HEK293T (cell line): ENCODE data around the gene C19orf25.

Experiments used
- CTCF ChIA-PET: fragments of 350-600 bp; formaldehyde crosslinking; extraction: SDS; loops from one replicate; lab custom pipeline; 2021; ENCODE audit warnings: antibody characterized with exemption, inconsistent platforms; lab: Yijun Ruan, JAX
- POLR2A ChIA-PET: fragments of 350-600 bp; formaldehyde crosslinking; extraction: SDS; loops from one replicate; lab custom pipeline; 2020; ENCODE audit warnings: antibody characterized with exemption, inconsistent platforms; lab: Yijun Ruan, JAX
- DNase-seq: peaks from one replicate; pipeline ENCODE4 v3.0.0; 2012; ENCODE audit warnings: mixed read lengths; ENCODE audit errors: extremely low spot score
- ARNT ChIP-seq: fragments of 450-650 bp; IDR thresholded peaks from 2 replicates; pipeline ENCODE4 v1.6.1; 2017; ENCODE audit warnings: mild to moderate bottlenecking
- BHLHE40 ChIP-seq: fragments of 450-650 bp; IDR thresholded peaks from 2 replicates; pipeline ENCODE4 v1.6.1; 2016; ENCODE audit warnings: mild to moderate bottlenecking, moderate library complexity, borderline replicate concordance
- CTBP1 ChIP-seq: fragments of 450-650 bp; IDR thresholded peaks from 2 replicates; pipeline ENCODE4 v1.6.1; 2016; ENCODE audit warnings: borderline replicate concordance
- ELF4 ChIP-seq: fragments of 450-650 bp; IDR thresholded peaks from 2 replicates; pipeline ENCODE4 v1.6.1; 2017; ENCODE audit warnings: antibody characterized with exemption
- FOXA1 ChIP-seq: fragments of 450-650 bp; IDR thresholded peaks from 2 replicates; pipeline ENCODE4 v1.6.1; 2016; ENCODE audit warnings: mild to moderate bottlenecking
- FOXK2 ChIP-seq: fragments of 450-650 bp; IDR thresholded peaks from 2 replicates; pipeline ENCODE4 v1.6.1; 2016; ENCODE audit warnings: mild to moderate bottlenecking
- FOXM1 ChIP-seq: fragments of 450-650 bp; IDR thresholded peaks from 2 replicates; pipeline ENCODE4 v1.6.1; 2017; ENCODE audit warnings: mild to moderate bottlenecking, borderline replicate concordance
- HDGF ChIP-seq: fragments of 450-650 bp; IDR thresholded peaks from 2 replicates; pipeline ENCODE4 v1.6.1; 2017; ENCODE audit warnings: antibody characterized with exemption, borderline replicate concordance
- L3MBTL2 ChIP-seq: fragments of 450-650 bp; conservative IDR thresholded peaks from 2 replicates; pipeline ENCODE4 v1.6.1; 2016; ENCODE audit warnings: mild to moderate bottlenecking
- LEF1 ChIP-seq: fragments of 450-650 bp; IDR thresholded peaks from 2 replicates; pipeline ENCODE4 v1.6.1; 2017; ENCODE audit warnings: mild to moderate bottlenecking, borderline replicate concordance
- NFRKB ChIP-seq: fragments of 450-650 bp; IDR thresholded peaks from 2 replicates; pipeline ENCODE4 v1.6.1; 2016; ENCODE audit warnings: mild to moderate bottlenecking, moderate library complexity
- SP1 ChIP-seq: fragments of 450-650 bp; IDR thresholded peaks from 2 replicates; pipeline ENCODE4 v1.6.1; 2017
- SUZ12 ChIP-seq: fragments of 450-650 bp; IDR thresholded peaks from 2 replicates; pipeline ENCODE4 v1.6.1; 2016; ENCODE audit warnings: mild to moderate bottlenecking
- TARDBP ChIP-seq: fragments of 450-650 bp; IDR thresholded peaks from 2 replicates; pipeline ENCODE4 v1.6.1; 2016
- ZNF384 ChIP-seq: fragments of 450-650 bp; IDR thresholded peaks from 2 replicates; pipeline ENCODE4 v1.6.1; 2016
- TF ChIP-seq, protein P1 (sequence below): fragments of 450-650 bp; IDR thresholded peaks from 2 replicates; pipeline ENCODE4 v1.6.1; 2016

C19orf25 gene

DNA sequence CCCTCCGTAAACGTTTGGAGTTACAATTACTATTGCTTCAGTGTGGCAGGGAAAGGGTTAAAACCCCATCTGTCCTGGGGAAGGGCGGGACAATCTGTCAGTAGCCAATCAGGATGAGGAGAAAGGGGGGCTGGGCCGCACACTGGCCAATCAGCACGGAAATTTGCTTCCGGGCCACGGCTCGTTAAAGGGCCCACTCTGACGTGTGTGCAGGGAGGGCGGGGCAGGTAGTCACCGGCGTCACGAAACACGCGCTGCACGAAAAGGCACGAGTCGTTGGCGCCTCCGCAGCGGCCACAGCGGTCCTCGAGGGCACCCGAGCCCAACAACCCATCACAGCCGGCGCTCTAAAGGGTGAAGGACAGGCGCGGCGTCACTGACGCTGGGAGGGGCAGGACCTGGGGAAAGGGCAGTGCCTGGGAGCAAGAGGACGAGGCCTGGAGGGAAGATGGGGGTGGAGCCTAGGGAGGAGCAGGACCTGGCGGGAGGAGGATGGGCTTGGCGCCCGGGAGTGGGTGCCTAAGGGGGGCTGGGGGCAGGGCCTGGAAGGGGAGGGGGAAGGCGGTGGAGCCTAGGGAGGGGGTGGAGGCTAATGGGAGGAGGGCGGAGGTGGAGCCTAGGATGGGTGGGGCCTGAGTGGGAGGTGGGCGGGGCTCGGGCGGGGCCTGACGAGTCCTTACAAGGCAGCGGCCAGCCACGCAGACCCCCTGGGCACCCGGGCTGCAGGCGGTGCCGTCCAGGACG, 28.9 kb upstream of the C19orf25 start:
- TF ChIP-seq BHLHE40: no peak
- TF ChIP-seq ARNT: no peak
- TF ChIP-seq SUZ12: no peak
- TF ChIP-seq ELF4: no peak; the same call in none of the 2 replicates
- TF ChIP-seq FOXA1: no peak
- TF ChIP-seq SP1: no peak
- no peak for TF ChIP-seq LEF1
- no peak for TF ChIP-seq NFRKB
- no peak for TF ChIP-seq CTBP1
- no peak for TF ChIP-seq TARDBP
- no peak for TF ChIP-seq ZNF384
- peak; percentile 96 for TF ChIP-seq L3MBTL2
- TF ChIP-seq FOXK2: no peak
- peak; percentile 56; the same call in 1 of the 2 replicates for TF ChIP-seq HDGF
- TF ChIP-seq, protein P1, sequence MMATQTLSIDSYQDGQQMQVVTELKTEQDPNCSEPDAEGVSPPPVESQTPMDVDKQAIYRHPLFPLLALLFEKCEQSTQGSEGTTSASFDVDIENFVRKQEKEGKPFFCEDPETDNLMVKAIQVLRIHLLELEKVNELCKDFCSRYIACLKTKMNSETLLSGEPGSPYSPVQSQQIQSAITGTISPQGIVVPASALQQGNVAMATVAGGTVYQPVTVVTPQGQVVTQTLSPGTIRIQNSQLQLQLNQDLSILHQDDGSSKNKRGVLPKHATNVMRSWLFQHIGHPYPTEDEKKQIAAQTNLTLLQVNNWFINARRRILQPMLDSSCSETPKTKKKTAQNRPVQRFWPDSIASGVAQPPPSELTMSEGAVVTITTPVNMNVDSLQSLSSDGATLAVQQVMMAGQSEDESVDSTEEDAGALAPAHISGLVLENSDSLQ: peak; percentile 80
- peak; percentile 94 for TF ChIP-seq FOXM1
- ChIA-PET CTCF (no interaction called here), POLR2A (no interaction called here)
- DNase-seq: peak; percentile 97

DNA sequence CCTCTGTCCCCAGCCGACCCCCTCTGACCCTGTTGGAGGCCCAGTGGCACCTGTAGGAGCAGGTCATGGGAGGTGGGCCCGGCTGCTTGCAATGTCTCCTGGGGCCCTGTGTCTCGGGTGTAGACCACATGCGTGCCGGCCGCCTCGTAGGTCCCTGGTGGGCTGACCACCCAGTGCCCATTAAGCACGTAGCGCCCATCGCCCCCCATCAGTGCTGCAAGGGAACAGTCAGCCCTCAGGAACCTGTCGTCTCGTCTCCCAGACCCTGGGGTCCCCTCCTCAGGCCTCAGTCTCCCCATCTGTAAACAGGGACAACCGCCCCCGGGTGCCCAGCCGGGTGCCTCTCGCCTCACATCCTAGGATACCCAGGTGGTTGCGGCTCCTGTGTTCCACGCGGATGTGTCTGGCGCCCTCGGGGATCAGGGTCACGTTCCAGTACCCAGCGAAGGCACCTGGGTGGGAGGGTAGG, 28.2 kb upstream of the C19orf25 start:
- TF ChIP-seq L3MBTL2 (no peak), HDGF (0 out of 2 replicates have a peak, but pooled peaks have one; percentile 43), LEF1 (no peak), NFRKB (no peak), BHLHE40 (no peak), ARNT (no peak)
- no peak for DNase-seq
- ChIA-PET CTCF (no interaction called here), POLR2A (interaction anchor here (1.2 kb wide), 1 partner anchor 84 kb away, joined by 3 read pairs; no protein-coding TSS in a partner anchor)

DNA sequence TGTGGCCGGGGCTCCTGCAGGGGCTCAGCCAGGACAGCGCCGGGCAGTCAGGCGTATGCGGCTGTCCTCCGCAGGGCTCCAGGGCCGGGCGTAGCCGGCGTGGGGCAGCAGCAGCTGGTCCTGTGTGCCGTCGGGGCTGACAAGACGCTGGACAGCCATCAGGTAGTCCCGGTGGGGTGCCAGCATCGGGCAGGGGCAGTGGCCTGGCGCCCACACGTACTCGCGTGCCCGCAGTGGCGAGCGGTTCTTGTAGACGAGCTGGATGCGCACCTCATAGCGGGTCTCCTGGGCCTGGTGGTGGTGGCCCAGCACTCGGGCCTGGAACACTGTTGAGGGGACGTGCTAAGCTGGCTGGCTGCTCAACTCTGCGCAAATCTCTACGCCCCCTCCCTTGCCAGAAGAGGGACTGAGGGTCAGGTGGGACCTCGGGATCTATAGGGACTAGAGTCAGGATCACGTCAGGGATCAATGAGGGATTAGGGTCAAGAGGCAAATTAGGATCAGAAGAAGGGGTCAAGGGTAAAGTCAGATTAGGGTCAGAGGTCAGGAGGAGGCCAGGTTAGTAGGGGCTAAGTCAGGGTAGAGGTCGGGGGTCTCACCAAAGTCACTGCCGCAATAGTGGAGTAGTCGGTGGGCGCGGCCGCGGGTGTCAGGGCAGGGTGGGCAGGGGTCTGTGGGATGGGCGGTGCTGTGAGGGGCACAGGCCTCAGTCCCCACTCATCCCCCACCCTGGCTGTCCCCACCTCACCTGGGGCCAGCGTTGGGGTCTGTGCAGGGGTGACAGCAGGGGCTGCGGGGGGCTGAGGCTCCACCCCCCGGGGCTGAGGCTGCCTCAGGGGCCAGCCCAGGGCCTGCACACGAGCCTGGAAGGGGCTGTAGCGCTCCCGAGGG, 27.2 kb upstream of the C19orf25 start:
- POLR2A ChIA-PET: interaction anchor here (1.0 to 1.2 kb wide), 2 partner anchors 13 to 85 kb away, joined by 3 to 4 read pairs; no protein-coding TSS in a partner anchor
- no peak for TF ChIP-seq SUZ12
- TF ChIP-seq SP1: no peak
- TF ChIP-seq BHLHE40: no peak
- no peak for TF ChIP-seq ZNF384
- DNase-seq: no peak
- CTCF ChIA-PET: interaction anchor here (0.9 kb wide), 1 partner anchor 582 kb away, joined by 4 read pairs; no protein-coding TSS in a partner anchor

DNA sequence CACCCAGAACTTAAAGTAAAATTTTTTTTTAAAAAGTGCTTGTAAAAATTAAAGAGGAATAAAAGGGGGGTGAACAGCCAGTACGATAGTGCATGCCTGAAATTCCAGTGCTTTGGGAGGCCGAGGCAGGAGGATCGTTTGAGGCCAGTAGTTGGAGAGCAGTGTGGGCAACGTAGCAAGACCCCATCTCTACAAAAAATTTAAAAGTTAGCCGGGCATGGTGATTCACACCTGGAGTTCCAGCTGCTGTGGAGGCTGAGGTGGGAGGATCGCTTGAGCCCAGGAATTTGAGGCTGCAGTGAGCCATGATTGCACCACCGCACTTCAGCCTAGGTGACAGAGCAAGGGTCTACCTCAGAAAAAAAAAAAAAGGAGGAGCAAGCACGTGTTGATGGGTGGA, 26.0 kb upstream of the C19orf25 start:
- POLR2A ChIA-PET: interaction anchor here (1.0 kb wide), 1 partner anchor 12 kb away, joined by 4 read pairs; no protein-coding TSS in a partner anchor
- CTCF ChIA-PET: interaction anchor here (0.6 to 0.9 kb wide), 2 partner anchors 192 to 580 kb away, joined by 3 to 4 read pairs; no protein-coding TSS in a partner anchor
- TF ChIP-seq L3MBTL2: no peak
- no peak for TF ChIP-seq SP1
- no peak for DNase-seq

DNA sequence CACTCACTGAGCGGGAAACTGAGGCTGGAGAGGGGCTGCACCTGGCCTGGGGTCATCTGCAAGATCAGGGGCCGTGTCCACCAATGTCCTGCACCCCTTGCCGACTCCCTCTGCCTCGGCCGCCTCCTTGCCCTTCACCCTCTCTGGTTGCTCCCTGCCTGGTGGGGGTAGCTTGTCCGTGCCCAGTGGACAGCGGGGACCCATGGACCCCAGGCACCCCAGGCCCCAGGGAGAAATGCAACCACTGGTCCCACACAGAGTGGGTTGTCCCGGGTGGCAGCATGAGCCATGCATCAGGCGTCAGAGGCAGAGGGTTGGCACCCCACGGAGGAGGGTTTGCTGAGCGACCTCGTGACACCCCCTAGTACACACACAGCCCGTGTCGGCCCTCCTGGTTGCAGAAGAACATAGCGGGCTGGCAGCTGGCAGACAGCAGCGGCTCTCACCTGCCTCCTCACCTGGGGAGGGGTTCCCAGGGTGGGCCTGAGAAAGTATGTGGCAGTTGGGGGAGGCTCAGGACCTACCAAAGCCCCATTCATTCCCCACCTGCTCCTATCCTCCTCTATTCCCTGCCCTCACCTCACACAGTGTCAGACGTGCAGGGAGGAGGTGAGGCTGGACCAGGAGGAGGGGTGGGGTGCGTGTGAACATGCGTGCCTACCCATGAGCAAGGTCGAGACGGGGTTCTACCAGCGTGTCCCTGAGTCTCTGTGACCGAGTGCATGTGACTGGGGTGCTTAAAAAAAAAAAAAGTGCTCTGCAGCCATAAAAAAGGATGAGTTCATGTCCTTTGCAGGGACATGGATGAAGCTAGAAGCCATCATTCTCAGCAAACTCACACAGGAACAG, 25.1 kb upstream of the C19orf25 start:
- ChIA-PET CTCF (interaction anchor here (0.6 to 1.0 kb wide), 2 partner anchors 13 to 193 kb away, joined by 3 to 4 read pairs; partner anchors contain the start of gene REEP6), POLR2A (no interaction called here)
- no peak for DNase-seq
- TF ChIP-seq FOXM1: no peak
- no peak for TF ChIP-seq ARNT
- TF ChIP-seq SUZ12: no peak
- no peak for TF ChIP-seq BHLHE40
- TF ChIP-seq FOXK2: no peak
- TF ChIP-seq TARDBP: no peak
- no peak for TF ChIP-seq NFRKB
- TF ChIP-seq SP1: no peak
- TF ChIP-seq ELF4: no peak
- no peak for TF ChIP-seq ZNF384
- no peak for TF ChIP-seq CTBP1

DNA sequence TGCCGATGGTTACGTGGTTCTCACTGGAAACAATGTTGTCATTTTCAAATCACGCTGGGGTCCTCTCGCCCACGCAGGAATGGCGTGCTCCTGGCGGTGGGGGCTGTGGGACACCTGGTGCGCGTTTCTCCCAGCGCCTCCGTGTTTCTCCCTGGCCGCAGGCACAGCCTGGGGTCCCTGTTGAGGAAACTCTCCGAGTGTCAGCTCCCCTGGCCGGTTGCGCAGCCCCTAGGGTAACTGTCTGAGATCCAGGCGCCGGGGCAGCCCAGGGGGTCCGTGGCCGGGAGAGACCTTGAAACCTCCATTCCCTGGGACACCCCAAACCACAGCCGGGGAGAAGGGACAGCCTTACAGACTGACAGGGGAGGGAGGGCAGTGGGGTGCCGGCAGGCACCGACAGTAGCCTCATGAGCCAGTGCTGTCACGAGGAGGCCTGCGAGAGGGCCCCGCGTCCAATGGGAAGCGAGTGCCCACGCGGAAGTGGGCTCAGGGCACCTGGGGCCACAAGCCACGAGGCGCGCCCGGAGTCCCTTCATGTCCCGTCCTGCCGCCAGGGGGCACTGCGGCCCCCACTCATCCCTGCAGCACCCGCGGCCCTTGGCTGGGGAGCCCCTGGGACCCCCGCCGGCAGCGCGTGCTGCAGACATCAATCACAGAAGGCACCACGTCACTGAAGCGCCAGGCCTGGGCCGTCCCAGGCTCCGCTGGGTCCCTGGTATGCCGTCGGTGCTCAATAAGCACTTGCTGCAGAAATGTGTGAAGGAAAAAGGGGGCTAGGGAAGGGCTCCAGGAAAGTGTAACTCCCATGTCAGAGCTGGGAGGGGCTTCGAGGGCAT, 24.3 kb upstream of the C19orf25 start:
- CTCF ChIA-PET: interaction anchor here (1.0 kb wide), 1 partner anchor 13 kb away, joined by 4 read pairs; the partner anchor contains the start of gene REEP6
- TF ChIP-seq SUZ12: no peak
- TF ChIP-seq, protein P1: peak; percentile 92
- TF ChIP-seq TARDBP: peak; percentile 70; the same call in 1 of the 2 replicates
- TF ChIP-seq L3MBTL2: peak; percentile 96
- TF ChIP-seq HDGF: peak; percentile 14; the same call in 1 of the 2 replicates
- no peak for TF ChIP-seq ZNF384
- peak; percentile 66 for DNase-seq
- POLR2A ChIA-PET: interaction anchor here (1.0 kb wide), 1 partner anchor 88 kb away, joined by 4 read pairs; no protein-coding TSS in a partner anchor
